Type B pancreatic cell (in vitro differentiated cells): ENCODE data around the gene MRPL43. TPM values are rescaled to one million over a fixed set of nuclear protein-coding genes. Genes with fewer than 3 reads are reported as not detected.

Experiments used
- DNase-seq: peaks from one replicate; pipeline ENCODE4 v3.0.0; 2021; ENCODE audit warnings: mixed read lengths; ENCODE audit not compliant: unreplicated experiment; ENCODE audit errors: extremely low spot score
- H3K27ac Mint-ChIP-seq: 2 replicates; pipeline ENCODE4 v1.8.0; 2021; ENCODE audit warnings: mild to moderate bottlenecking, mixed read lengths
- H3K27me3 Mint-ChIP-seq: 2 replicates; pipeline ENCODE4 v1.8.0; 2021; ENCODE audit warnings: mixed read lengths
- H3K36me3 Mint-ChIP-seq: 2 replicates; pipeline ENCODE4 v1.8.0; 2021; ENCODE audit warnings: mixed read lengths
- H3K4me1 Mint-ChIP-seq: one replicate; pipeline ENCODE4 v1.8.0; 2021; ENCODE audit warnings: mixed read lengths; ENCODE audit not compliant: unreplicated experiment
- H3K4me3 Mint-ChIP-seq: 2 replicates; pipeline ENCODE4 v1.8.0; 2021; ENCODE audit warnings: mild to moderate bottlenecking, mixed read lengths
- H3K9me3 Mint-ChIP-seq: 2 replicates; pipeline ENCODE4 v1.8.0; 2021; ENCODE audit warnings: mixed read lengths
- CTCF ChIP-seq: fragments of 200-600 bp; sonication (generic); conservative IDR thresholded peaks from 2 replicates; pipeline ENCODE4 v1.5.0; 2021; ENCODE audit warnings: antibody characterized with exemption, mild to moderate bottlenecking
- total RNA-seq: library from RNA; stranded (reverse); gene quantifications from 2 replicates; pipeline ENCODE4 v1.2.1, GENCODE V29; 2021; ENCODE audit warnings: low replicate concordance

MRPL43 gene
- total RNA-seq, 1 donor from 2014 or later = 74.2 TPM

DNA sequence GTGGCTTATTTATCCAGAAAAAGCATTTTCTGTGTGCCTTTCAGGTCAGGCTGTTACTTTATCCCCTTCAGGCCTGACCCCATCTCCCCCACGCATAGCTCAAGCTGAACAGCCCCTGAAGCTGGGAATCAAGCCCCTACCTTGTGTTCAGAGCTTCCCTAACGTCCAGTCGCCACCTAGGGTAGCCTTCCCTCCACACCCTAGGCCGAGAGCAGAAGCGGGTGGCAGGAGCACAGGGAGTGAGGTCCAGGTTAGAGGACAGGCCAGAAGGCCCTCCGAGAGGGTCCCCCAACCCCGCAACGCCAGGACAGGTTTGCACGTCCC lies 18.5 kb downstream of the MRPL43 start:
- peak overlapping the region; percentile 86 for H3K4me3 Mint-ChIP-seq
- H3K27me3 Mint-ChIP-seq = no peaks in the 10 kb centered on the region
- no peaks in the 10 kb centered on the region for H3K9me3 Mint-ChIP-seq
- no peak for TF ChIP-seq CTCF
- peaks cover 9% of the 10 kb centered on the region for H3K36me3 Mint-ChIP-seq
- peaks cover 44% of the 10 kb centered on the region for H3K4me1 Mint-ChIP-seq
- no peak for DNase-seq
- peak overlapping the region; percentile 33 for H3K27ac Mint-ChIP-seq

- H3K4me3 Mint-ChIP-seq = peak overlapping the region; percentile 86
- H3K27me3 Mint-ChIP-seq = no peaks in the 10 kb centered on the region
- H3K4me1 Mint-ChIP-seq = peaks cover 40% of the 10 kb centered on the region
- no peak for TF ChIP-seq CTCF
- H3K27ac Mint-ChIP-seq = peak overlapping the region; percentile 33
- DNase-seq = no peak
- peaks cover 6% of the 10 kb centered on the region for H3K36me3 Mint-ChIP-seq
- no peaks in the 10 kb centered on the region for H3K9me3 Mint-ChIP-seq
Observed at GRCh38 chr10:100968062-100968736, 19.1 kb downstream of the MRPL43 start.

DNA sequence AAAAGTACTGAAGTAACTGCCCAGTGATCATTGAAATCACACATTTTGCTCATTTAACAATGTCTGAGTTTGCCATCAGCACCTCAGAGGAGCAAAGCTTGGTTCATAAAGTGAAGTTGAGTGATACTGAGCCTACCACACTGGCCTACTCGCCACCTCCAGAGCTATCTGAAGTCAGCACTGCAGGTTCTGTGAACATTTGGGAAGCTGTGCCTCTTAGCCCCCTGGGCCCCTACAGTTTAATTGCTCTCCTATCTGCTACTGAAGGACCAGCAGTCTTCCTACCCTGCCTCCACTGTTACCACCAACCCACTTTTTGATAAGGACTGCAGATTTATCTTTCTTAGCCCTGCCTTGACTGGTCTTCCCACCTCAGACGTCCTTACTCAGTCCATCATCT lies 20.0 kb downstream of the MRPL43 start:
- no peak for TF ChIP-seq CTCF

GRCh38 chr10:100966887-100967286 lies 20.4 kb downstream of the MRPL43 start:
- H3K27me3 Mint-ChIP-seq = no peaks in the 10 kb centered on the region
- peaks cover 31% of the 10 kb centered on the region for H3K4me1 Mint-ChIP-seq
- H3K36me3 Mint-ChIP-seq = peaks cover 12% of the 10 kb centered on the region
- H3K27ac Mint-ChIP-seq = no peak overlapping the region
- H3K4me3 Mint-ChIP-seq = no peak overlapping the region
- no peak for TF ChIP-seq CTCF
- no peak for DNase-seq
- H3K9me3 Mint-ChIP-seq = no peaks in the 10 kb centered on the region

More for the DNA sequence above, 20.0 kb downstream of the MRPL43 start:
- no peak overlapping the region for H3K27ac Mint-ChIP-seq
- H3K36me3 Mint-ChIP-seq = peaks cover 9% of the 10 kb centered on the region
- no peak overlapping the region for H3K4me3 Mint-ChIP-seq
- no peak for DNase-seq
- peaks cover 35% of the 10 kb centered on the region for H3K4me1 Mint-ChIP-seq
- no peaks in the 10 kb centered on the region for H3K27me3 Mint-ChIP-seq
- H3K9me3 Mint-ChIP-seq = no peaks in the 10 kb centered on the region

DNA sequence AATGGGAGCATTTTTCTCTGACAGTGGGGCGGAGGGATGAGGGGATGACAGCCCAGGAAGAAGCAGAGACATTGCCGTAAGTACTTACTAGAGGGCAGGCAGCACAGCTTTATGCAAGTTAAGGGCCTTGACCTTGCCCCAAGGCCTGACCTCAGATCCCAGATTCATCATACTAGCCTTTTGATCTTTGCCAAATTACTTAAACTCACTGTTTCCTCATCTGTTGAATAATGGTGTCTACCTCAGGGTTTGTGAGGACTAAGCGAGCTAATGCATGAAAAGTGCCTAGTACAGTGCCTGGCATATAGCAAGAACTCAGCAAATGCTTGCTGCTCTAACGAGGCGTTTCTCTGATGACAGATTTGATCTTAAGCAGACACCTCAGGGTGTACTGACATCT lies 21.5 kb downstream of the MRPL43 start:
- H3K4me3 Mint-ChIP-seq = no peak overlapping the region
- no peak for TF ChIP-seq CTCF
- H3K9me3 Mint-ChIP-seq = no peaks in the 10 kb centered on the region
- H3K27ac Mint-ChIP-seq = no peak overlapping the region
- peaks cover 21% of the 10 kb centered on the region for H3K4me1 Mint-ChIP-seq
- H3K36me3 Mint-ChIP-seq = peaks cover 14% of the 10 kb centered on the region
- H3K27me3 Mint-ChIP-seq = no peaks in the 10 kb centered on the region
- DNase-seq = no peak

DNA sequence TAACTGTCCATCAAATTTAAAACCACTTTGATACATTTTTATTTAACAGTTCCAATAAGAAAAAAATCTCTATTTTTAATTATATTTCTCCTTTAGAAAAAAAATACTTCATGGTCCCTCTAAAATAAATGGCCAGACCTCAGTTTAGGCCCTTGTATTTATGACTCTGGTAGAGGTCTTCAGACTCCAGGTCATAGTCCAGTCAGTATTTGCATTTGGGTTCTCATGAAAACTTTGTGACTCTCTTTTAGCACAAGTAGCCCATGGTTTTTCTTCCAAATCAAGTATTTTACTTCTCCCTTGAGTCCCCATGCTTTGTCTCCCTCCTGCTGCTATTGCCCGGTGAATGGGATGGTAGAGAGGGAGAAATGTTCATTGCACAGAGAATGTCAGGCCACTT lies 23.5 kb downstream of the MRPL43 start:
- H3K4me3 Mint-ChIP-seq = no peak overlapping the region
- no peak for TF ChIP-seq CTCF
- no peaks in the 10 kb centered on the region for H3K27me3 Mint-ChIP-seq
- no peaks in the 10 kb centered on the region for H3K9me3 Mint-ChIP-seq
- no peak overlapping the region for H3K27ac Mint-ChIP-seq
- peaks cover 16% of the 10 kb centered on the region for H3K4me1 Mint-ChIP-seq
- DNase-seq = no peak
- H3K36me3 Mint-ChIP-seq = peaks cover 23% of the 10 kb centered on the region
